Stimulated activated CD4-positive, alpha-beta T cell treated with anti-CD3 and anti-CD28 coated beads, Interleukin-15, amount 100 ng/mL, for 24 hours (primary cell): Measurements from ENCODE around the gene SMYD3.
"Not testable (repeated sequence)": the region's sequence is repeated elsewhere in the genome, so short reads cannot be mapped to it uniquely, and the experiment has no call there.

ENCODE experiments used
- DNase-seq: peaks from one replicate; pipeline ENCODE4 v3.0.0-alpha.2; 2020

Gene SMYD3

DNA sequence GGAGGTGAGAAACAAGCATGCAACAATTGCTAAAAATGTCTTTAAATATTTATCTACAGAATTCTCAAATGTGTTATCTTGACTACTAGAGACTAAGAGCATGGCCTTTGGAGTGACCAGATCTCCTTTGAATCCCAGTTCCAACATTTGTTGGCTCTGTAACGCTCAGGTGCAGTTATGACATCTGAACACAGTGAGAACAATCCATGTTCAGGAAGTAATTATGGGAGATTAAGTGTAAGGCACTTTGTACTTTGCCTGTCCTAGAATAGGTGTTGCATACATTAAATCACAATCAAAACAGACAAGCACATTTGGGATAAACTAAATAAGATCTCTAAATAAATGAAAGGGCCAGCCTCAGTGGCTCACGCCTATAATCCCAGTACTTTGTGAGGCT, 454.5 kb downstream of the SMYD3 start:
- no peak for DNase-seq

DNA sequence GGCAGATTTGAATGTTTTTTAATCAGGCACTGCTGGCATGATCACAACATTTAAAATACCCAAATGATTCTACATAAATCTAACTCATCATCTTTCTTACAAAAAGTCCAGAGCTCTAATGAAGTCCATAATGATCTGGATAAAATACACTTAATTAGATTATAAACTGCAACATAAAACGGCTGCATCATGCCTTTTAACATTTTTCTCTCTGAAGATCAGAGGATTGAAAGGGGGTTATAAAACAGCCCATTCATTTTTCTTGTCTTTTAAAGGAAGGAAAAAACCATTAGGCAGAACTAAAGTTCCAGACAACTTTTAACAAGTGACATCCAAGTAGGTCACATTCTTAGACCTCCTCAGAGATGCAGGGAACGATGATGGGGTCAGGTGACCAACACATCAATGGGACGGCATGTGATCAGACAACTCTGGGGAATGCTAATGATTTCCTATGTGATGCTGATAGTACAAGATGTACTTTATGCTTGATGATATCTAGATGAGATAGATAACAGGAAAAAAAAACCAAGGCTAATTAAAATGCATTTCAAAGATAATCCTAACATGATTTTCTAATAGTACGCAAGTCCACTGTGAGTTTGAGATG, 455.1 kb downstream of the SMYD3 start:
- DNase-seq = no peak

DNA sequence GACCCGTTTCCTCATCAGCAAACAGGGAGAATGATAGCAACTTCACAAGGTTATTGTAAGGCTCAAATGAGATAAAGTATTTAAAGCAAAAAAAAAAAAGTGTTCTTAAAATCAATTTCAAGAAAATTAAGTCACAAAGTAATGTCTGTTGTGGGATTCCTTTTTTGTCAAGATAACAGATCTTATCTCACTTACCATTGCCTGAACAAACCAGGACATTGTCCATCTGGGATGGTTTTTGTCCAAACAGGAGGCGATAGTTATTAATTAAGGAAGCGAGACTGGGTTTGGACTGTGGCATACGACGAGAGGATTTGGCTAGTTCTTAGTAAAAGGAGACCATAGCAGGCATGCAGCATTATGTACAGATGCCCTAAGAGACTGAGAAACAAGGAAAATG, 458.4 kb downstream of the SMYD3 start:
- no peak for DNase-seq

DNA sequence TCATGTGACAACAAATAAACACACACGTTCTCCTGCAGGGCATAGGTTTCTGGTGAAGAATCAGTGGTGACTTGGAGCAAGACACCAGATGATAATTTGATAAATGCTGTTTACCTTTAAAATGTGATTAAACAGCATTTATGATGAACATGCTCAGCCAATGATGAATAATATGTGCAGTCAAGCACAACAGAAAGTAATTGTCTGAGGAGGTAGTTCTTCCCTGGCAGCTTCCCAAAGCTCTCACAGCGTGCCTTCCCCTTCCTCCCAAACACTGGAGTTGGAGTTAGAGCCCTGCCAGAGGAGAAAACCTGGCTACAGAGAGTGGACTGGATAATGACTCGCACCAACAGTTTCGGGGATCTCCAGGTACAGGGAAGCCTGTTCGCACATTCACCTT, 463.5 kb downstream of the SMYD3 start:
- DNase-seq = no peak

DNA sequence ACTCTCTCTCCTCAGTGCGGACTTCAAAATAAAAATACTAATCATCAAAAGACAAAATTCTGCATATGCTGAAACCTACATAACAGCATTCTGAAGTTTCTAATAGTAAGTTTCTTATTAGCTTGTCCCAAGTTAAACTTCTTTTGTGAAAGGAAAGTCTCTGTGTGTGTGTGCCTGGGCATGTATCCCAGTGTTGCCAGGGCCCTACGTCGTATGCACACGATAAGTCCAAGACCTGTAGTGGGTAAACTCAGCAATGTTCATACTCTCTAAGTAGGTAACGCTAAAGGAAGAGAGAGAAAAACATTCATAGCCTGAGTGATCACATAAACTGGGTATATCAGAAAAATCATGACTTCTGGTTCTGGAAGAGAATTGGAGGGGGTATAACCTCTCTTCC, 465.7 kb downstream of the SMYD3 start:
- no peak for DNase-seq

DNA sequence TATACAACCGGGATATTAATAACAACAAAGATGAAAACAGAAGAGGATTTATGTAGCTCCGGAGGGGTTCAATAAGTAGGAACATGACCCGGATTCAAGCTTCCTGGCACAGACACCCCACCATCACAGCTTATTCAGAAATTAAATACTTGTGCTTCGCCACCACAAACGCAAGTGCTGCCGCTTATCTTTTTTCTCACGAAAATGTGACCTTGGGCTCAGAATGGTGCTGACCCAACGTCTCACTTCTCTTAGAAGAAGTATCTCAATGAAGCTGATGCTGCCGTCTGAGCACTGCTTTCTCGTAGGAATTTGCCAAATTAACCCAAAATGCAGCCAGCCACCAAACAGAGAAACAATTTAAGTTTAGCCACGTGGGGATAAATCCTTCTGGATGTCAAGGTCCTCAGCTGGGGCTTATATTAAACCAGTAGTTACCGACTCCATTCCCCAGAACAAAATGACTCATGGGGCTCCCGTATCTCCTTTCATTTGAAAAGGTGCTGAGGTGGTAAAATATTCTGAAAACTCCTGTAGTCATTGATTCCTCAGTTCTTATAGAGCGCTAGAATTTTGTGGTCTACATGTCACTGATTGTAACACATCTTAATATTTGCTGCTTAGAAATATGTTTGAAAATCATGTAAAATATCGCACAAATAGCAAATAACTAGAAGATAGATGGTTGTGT, 466.7 kb downstream of the SMYD3 start:
- no peak for DNase-seq

DNA sequence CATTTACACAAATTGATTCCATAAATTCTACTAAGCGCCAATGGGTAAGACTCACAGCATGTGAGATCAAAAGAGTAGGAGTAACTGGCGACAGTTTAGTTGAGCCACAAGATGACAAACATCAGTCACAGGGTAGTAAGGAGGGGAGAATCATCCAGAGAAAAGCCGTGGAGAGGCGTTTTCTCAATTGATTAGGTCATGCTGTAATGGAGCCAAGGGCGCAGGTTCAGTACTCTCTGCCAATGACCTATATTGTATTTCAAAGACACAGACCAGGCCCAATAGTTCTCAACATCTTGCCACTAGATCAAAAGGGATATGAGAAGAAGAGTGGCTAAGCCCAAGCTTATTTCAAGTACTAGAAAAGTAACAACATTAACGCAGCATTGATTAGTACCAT, 467.5 kb downstream of the SMYD3 start:
- DNase-seq = no peak

DNA sequence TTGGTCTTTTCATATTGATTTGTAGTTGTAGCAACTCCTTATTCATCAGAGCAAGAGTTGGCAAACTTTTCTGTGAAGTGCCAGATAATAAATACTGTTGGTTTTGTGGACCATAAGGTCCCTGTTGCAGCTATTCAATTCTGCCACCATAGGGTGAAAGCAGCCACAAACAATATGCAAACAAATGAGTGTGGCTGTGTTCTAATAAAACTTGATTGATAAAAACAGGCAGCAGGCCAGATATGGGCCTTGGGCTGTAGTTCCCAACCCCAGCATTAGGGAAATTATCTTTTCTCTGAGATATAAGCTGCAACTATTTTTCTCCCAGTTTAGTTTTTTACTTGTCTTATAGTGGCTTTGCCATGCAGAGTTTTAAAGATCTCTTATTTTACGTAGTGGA, 469.2 kb downstream of the SMYD3 start:
- no peak for DNase-seq

DNA sequence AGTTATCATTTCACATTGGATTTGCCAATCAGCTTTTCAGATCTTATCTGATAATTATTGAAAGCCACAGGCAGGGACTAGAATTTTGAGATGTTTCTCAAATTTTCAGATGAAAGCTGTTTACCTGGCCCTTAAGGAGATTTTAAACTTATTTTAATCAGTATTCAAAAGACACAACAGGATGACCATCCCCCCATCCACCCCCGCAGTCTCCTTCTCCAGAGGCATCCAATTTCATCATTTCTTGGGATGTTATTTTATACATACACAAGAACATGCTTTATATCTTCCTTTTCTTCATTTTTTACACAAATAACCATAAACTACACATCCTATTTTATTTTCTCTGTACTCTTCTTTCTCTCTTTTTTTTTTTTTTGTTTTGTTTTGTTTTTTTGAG, 470.9 kb downstream of the SMYD3 start:
- DNase-seq = no peak

DNA sequence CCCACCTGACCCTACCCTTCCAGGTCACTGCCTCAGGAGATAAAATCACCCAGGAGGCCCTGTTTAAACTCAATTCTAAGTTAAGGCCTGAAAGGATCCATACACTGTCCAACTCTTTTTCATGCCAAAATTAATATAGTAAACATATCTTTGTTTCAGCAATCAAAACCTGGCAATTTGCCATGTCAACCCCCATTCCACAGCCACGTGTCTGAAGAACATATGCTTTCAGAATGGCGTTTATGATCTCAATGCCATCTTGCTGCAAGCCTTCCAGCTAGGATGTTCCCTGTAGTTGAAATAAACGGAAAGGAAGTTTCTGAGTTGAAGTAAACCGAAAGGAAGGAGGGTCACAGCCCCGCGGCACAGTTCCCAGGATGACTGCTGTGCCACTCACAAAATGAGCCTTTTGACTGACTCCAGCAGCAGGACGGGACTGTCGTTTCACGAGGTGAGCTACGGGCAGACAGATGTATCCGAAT, 472.0 kb downstream of the SMYD3 start:
- DNase-seq = no peak

DNA sequence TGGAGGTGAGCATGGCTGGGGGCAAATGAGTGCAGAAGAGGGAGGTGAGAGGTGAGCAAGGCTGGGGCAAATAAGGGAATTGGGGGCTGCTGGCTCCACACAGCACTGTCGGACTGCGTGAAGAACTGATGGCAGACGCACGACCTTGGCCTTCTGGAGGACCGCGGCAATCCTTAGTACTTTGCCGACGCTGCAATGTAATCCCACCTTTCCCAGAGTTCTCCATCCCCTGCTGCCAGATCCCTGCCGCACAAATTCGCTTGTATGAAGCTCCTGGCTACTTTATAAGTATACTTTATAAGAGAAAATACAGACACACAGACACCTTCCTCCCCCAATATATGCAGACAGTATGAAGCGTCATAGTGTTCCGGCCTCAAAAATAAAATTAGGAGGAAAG, 472.4 kb downstream of the SMYD3 start:
- DNase-seq = no peak

DNA sequence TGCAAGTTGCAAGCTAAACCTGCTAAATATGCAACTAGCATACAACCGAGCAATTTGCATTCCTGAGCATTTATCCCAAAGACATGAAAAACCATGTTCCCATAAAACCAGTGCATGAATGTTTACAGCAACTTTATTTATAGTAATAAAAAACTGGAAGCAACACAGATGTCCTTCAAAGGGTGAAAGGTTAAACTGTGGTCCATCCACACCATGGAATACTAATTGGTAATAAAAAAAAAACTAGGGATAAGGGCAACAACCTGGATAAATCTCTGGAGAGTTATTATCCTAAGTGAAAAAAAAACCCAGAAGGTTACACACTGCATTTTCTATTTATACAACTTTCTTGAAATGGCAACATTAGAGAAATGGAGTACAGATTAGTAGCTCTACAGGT, 474.1 kb downstream of the SMYD3 start:
- no peak for DNase-seq

DNA sequence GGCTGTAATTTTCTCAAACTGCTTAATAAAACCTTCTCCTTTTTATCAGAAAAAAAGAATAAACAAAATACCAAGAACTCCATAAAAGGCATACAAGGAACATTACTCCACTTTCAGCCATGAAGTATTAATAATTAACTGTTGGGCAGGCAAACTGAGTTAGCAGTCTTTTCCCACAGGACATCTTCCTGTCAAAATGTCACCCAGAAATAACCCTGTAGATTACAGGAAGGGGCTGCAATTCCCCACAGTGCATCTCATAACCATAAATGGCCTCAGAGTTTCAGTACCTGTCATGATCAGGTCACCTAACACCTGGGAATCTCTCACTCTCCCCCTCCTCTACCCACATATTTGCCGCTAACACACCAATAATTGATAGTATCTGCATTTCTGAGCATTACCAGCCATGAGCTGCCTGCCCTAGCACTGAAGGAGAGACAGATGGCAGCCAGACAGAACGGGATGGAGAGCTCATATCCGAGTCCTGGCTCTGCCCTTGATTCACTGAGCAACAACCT, 475.0 kb downstream of the SMYD3 start:
- DNase-seq = no peak

DNA sequence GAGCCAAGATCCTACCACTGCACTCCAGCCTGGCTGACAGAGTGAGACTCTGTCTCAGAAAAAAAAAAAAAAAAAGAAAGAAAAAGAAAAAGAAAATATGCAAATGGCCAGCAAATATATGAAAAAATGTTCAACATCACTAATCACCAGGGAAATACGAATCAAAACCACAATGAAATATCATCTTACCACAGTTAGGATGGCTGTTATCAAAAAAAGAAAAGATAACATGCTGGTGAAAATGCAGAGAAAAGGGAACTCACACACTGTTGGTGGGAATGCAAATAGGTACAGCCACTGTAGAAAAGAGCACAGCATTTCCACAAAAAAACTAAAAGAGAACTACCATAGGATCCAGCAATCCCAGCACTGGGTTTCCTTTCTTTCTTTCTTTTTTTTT, 477.5 kb downstream of the SMYD3 start:
- DNase-seq = no peak

DNA sequence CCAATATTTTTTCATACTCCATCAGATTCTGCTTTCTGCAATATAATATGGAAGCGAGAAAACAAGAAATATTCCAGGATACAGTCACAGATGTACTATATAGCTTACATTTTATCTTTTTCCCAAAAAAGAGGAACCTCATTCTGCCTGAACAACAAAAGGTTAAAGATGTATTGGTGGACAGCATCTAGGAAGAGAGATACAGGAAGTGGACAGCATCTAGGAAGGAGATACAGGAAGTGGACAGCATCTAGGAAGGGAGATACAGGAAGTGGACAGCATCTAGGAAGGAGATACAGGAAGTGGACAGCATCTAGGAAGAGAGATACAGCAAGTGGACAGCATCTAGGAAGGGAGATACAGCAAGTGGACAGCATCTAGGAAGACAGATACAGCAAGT, 483.0 kb downstream of the SMYD3 start:
- DNase-seq = not testable (repeated sequence)

DNA sequence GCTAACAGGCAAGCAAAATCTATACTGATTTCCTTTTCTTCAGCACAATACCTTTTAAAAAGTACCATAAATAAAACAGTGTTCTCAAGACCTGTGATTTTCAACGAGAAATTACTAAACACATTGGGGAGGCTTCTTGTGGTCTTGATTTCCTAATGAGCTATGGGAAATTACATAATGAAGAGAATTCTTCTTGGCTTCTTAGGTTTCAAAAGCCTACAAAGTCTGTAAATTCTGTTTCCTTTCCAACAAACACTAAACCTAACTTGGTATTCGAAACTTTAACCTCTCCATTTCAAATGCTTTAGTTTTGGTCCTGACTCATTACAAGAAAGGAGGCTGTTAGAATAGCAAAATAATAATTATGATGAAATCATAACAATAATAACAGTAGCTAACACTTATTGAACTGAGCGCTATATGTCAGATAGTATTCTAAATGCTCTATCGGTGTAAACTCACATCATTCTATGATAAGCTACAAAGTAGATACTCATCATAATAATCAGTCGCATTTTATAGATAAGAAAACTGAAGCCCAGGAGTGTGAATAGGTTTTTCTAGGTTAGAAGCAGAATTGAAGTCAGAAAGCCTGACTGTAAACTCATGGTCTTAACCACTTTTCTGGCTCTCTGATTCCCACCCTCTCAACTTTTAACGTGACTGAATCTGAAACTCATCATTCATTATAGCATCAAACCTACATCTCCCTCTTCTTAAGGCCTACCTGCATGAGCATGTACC, 486.7 kb downstream of the SMYD3 start:
- no peak for DNase-seq

DNA sequence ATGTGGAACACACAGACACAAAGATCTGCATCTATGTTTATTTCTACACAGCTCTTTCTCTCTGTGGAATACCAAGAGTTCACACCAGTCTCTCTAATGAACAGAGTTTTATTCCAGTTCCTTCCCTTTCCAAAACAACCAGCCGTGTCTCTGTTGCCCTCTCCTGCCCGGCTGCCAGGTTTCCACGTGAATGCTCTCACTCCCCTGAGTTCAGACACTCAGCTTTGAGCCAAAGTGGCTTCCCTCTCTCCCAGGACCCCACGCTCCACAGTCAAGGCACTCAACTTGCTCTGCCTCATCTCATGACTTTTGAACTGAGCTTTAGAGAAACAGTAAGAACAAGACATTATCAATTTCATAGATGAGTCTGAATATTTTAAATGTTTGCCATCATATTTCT, 488.9 kb downstream of the SMYD3 start:
- no peak for DNase-seq

DNA sequence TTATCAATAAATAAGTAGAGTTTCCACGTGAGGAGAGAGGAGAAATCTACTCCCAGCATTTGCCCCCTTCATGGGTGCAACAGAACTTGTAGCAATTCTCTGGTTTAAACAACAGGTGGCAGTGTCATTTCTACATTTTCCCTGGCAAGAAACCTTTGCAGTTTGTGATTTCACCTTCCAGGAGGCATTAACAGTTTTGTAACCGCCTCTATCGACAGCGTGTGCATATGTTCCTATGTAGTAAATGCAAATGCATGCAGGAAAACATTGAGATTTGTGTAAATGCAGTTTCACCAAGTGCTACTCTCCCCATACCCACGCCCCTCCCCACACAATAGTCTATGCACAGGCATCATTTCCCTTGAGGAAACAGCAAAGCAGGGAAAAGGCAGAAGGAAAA, 494.7 kb downstream of the SMYD3 start:
- DNase-seq = no peak

DNA sequence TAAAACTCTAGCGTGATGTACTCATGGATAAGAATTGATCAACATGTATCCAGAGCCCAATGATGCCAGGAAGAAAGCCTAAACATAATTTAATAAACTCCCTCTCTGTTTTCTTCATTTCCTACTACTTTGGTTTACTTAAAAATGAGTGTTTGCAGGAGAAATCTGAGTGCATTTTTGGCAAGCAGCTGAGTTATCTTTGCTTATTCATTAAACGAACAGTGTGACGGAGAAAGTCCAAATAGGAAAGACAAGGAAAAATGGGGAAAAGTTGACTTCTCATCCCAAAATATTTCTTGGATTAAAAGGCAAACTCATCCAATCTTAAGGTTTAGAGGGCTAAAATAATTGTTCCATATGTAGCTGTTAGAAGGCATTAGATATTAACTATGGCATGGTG, 496.7 kb downstream of the SMYD3 start:
- DNase-seq = no peak

DNA sequence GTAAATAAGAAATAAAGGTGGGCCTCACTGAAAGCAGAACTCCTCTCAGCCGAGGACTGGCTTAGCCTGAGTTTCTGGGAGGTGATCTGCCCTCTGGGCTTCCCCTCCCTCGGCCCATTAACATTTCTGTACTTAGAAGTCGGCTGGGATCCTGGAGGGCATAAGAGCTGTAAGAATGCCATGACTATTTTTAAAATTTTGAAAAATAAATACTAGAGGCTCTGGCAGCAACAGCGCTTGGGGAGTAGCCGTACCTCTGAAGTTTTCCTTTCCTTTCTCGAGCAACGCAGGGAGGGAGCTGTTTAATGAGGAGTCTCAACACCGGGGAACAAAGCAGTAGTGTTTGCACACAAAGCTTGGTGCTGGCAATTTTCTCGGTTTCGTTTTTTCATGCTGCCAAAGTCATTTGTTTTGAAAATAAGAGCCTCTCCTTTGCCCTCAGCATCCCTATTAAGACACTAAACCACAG, 498.7 kb downstream of the SMYD3 start:
- DNase-seq = no peak

DNA sequence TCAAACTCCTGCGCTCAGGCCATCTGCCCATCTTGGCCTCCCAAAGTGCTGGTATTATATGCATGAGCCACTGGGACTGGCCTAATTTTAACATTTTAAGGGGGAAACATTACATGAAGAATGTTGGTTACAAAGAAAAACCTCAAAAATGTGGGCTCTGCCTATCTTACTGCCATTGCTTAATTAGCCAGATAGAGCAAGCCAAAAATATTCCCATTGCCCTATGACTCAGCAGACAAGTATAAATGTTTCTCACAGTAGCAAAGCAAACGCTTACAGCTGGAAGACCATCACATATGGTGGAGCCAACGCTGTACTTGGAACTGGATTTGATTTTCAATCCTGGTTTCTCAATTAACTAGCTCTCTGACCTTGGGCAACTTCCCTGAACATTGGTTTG, 502.0 kb downstream of the SMYD3 start:
- no peak for DNase-seq

DNA sequence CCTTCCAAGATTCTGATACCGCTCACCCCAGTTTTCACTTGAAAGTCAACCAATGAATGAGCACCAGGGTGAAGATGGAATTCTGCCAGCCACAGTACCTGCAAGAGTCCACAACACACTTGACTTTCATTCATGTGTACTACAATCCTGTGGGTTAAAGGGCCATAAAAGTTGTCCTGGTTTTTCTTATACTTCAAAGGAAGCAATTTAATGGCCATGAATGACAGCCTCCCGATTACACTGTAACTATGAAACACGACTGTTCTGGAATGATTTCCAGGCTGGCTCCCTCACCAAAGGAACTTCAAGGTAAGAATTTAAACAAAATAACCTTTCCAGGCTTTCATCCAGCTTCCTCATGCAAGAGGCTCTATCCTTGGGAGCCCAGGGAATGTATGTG, 502.8 kb downstream of the SMYD3 start:
- no peak for DNase-seq

DNA sequence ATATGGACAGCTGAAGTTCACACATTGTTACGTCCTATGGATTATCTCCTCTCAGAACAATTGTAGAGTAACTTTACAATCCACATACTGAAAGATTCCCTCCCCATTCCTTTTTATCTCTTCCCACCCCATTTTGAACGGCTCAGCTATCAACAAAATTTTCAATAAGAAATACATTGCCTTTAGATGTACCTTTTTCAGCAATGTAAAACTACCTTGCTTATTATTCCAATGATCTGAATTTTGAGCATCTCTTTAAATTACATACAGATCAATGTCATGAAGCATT, 503.7 kb downstream of the SMYD3 start:
- no peak for DNase-seq
